IMR-90 (cell line): ENCODE data around the gene SYNE1.

ENCODE experiments used
- BHLHE40 ChIP-seq: fragments of 150-350 bp; IDR thresholded peaks from 2 replicates; pipeline ENCODE4 v1.6.1; 2016; ENCODE audit warnings: mild to moderate bottlenecking, low read depth, low read length
- FOS ChIP-seq: fragments of 150-350 bp; IDR thresholded peaks from 2 replicates; pipeline ENCODE4 v1.6.1; 2016; ENCODE audit warnings: low read depth, low read length
- MXI1 ChIP-seq: IDR thresholded peaks from 2 replicates; pipeline ENCODE4 v1.6.1; 2012; ENCODE audit warnings: low read depth, mild to moderate bottlenecking, low read length, moderate library complexity, borderline replicate concordance
- NFE2L2 ChIP-seq: fragments of 150-350 bp; IDR thresholded peaks from 2 replicates; pipeline ENCODE4 v1.6.1; 2016; ENCODE audit warnings: low read depth, mild to moderate bottlenecking, low read length
- POLR2A ChIP-seq: IDR thresholded peaks from 2 replicates; pipeline ENCODE4 v1.6.1; 2012; ENCODE audit warnings: mild to moderate bottlenecking, low read depth, low read length
- SMC3 ChIP-seq: fragments of 150-350 bp; IDR thresholded peaks from 2 replicates; pipeline ENCODE4 v1.6.1; 2016; ENCODE audit warnings: low read depth, mild to moderate bottlenecking, antibody characterized with exemption, low read length, moderate library complexity
- TF ChIP-seq, protein P1 (sequence below): conservative IDR thresholded peaks from 2 replicates; pipeline ENCODE4 v1.5.1; 2012; ENCODE audit warnings: mild to moderate bottlenecking, low read depth, low read length, improper control_type of control experiment

DNA sequence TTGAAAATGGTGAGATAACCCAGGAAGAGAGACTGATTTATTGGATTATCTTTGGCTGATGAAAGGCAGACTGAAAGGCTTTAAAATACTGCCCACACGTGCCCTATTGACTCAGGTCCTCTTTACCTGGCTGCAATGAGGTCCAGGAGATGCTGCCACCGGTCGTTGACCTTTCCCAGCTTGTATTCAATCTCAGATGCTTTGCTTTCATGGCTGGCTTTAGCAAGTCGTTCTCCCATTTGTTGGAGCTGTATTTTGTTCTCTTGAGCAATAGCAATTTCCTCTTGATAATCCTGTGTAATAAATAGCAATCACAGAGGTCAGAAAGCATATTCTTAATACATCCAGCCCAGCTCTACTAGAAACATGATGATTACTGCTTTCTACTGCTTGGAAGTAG is 460.9 kb downstream of the SYNE1 start:
- TF ChIP-seq, protein P1, sequence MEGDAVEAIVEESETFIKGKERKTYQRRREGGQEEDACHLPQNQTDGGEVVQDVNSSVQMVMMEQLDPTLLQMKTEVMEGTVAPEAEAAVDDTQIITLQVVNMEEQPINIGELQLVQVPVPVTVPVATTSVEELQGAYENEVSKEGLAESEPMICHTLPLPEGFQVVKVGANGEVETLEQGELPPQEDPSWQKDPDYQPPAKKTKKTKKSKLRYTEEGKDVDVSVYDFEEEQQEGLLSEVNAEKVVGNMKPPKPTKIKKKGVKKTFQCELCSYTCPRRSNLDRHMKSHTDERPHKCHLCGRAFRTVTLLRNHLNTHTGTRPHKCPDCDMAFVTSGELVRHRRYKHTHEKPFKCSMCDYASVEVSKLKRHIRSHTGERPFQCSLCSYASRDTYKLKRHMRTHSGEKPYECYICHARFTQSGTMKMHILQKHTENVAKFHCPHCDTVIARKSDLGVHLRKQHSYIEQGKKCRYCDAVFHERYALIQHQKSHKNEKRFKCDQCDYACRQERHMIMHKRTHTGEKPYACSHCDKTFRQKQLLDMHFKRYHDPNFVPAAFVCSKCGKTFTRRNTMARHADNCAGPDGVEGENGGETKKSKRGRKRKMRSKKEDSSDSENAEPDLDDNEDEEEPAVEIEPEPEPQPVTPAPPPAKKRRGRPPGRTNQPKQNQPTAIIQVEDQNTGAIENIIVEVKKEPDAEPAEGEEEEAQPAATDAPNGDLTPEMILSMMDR = no peak
- no peak for TF ChIP-seq SMC3
- TF ChIP-seq FOS = no peak
- TF ChIP-seq POLR2A = no peak
- no peak for TF ChIP-seq MXI1
- TF ChIP-seq NFE2L2 = no peak
- TF ChIP-seq BHLHE40 = no peak
